ENCODE data around the gene PUM1. TPM values are rescaled to one million over a fixed set of nuclear protein-coding genes. Genes with fewer than 3 reads are reported as not detected.

The PUM1 gene
- total and polyA plus RNA-seq, 2 of the 8 experiments (the other 6 are each of a cell fraction or from before 2014, with no cell fraction given): 122 to 177 TPM

- H3K36me3 ChIP-seq (ENCODE audit: control insufficient read depth in 2 of 4, insufficient read depth in 4 of 4, low read length in 3 of 4): peaks cover 0 to 16% (median 0%) of the 10 kb centered on the region in 4 experiments; a peak in 2 of 8 replicates
- no peak overlapping the region for H2BK15ac ChIP-seq (ENCODE audit: low read length)
- no peak overlapping the region for H3K27ac ChIP-seq (ENCODE audit: low read depth, low read length)
- H4K8ac ChIP-seq (ENCODE audit: extremely low read depth, insufficient read depth, low read length): no peak overlapping the region
- H2AFZ ChIP-seq (ENCODE audit: low read length): no peak overlapping the region
- H2AK5ac ChIP-seq (ENCODE audit: low read depth, low read length): no peak overlapping the region
- no peaks in the 10 kb centered on the region; a peak in 2 of 7 replicates for H3K4me1 ChIP-seq (replicated peaks in 1 of 4; ENCODE audit: control insufficient read depth in 3 of 4, insufficient read depth in 4 of 4, low read length in 3 of 4)
- H4K20me1 ChIP-seq (replicated peaks in 1 of 2; ENCODE audit: control insufficient read depth in 1 of 2, insufficient read depth in 2 of 2, low read length in 2 of 2): peaks cover 14 to 25% of the 10 kb centered on the region in 2 experiments
- H3K18ac ChIP-seq (ENCODE audit: extremely low read depth, low read length): no peak overlapping the region
- H3K4me2 ChIP-seq (ENCODE audit: insufficient read depth in 1 of 2, low read depth in 2 of 2, low read length in 2 of 2): no peak overlapping the region
- H3K27me3 ChIP-seq (replicated peaks in 1 of 4; ENCODE audit: control insufficient read depth in 3 of 4, extremely low read depth in 1 of 4, insufficient read depth in 3 of 4, low read length in 3 of 4): no peaks in the 10 kb centered on the region
- H3K79me1 ChIP-seq (ENCODE audit: low read depth, low read length): peaks cover 5% of the 10 kb centered on the region
- H3K23me2 ChIP-seq (ENCODE audit: low read depth, low read length): no peaks in the 10 kb centered on the region
- no peak overlapping the region for H3K9ac ChIP-seq (replicated peaks in 1 of 4; ENCODE audit: extremely low read depth in 1 of 4, low read depth in 3 of 4, low read length in 3 of 4)
- no peak overlapping the region for H2BK120ac ChIP-seq (replicated peaks; ENCODE audit: low read depth, low read length)
- 91% methylated on average over 3 of the region's 3 CpGs; no CpG with 5 or more reads in 1 of the 2 experiments for WGBS, 2 experiments (ENCODE audit: extremely low coverage in 1 of 2, insufficient coverage in 1 of 2, insufficient read length in 1 of 2, insufficient replicate concordance in 2 of 2, low coverage in 1 of 2, low lambda C conversion rate in 2 of 2, missing lambda C conversion rate in 1 of 2)
- no peak overlapping the region for H3K4ac ChIP-seq (replicated peaks; ENCODE audit: insufficient read length, low read depth, low read length)
- no peaks in the 10 kb centered on the region for H3K9me3 ChIP-seq (ENCODE audit: insufficient read depth in 2 of 2, low read depth in 1 of 2, low read length in 1 of 2)
- H4K5ac ChIP-seq (ENCODE audit: insufficient read length, low read depth, low read length): no peak overlapping the region
- H3K4me3 ChIP-seq (ENCODE audit: extremely low read depth in 1 of 4, insufficient read depth in 2 of 4, low read depth in 3 of 4, low read length in 4 of 4): no peak overlapping the region
- H4K91ac ChIP-seq (replicated peaks; ENCODE audit: insufficient read length, low read length): no peak overlapping the region
- TF ChIP-seq MAX (IDR thresholded peaks at IDR 0.05): no peak
- TF ChIP-seq POLR2A (IDR thresholded peaks at IDR 0.05; ENCODE audit: control extremely low read depth in 1 of 2, low read depth in 2 of 2, low read length in 2 of 2): no peak
- no peak for TF ChIP-seq CREB1 (IDR thresholded peaks at IDR 0.05)
- TF ChIP-seq RXRA (IDR thresholded peaks at IDR 0.05; ENCODE audit: insufficient read depth, low read depth, low read length): no peak
- TF ChIP-seq, protein P1, sequence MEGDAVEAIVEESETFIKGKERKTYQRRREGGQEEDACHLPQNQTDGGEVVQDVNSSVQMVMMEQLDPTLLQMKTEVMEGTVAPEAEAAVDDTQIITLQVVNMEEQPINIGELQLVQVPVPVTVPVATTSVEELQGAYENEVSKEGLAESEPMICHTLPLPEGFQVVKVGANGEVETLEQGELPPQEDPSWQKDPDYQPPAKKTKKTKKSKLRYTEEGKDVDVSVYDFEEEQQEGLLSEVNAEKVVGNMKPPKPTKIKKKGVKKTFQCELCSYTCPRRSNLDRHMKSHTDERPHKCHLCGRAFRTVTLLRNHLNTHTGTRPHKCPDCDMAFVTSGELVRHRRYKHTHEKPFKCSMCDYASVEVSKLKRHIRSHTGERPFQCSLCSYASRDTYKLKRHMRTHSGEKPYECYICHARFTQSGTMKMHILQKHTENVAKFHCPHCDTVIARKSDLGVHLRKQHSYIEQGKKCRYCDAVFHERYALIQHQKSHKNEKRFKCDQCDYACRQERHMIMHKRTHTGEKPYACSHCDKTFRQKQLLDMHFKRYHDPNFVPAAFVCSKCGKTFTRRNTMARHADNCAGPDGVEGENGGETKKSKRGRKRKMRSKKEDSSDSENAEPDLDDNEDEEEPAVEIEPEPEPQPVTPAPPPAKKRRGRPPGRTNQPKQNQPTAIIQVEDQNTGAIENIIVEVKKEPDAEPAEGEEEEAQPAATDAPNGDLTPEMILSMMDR (IDR thresholded peaks at IDR 0.05; ENCODE audit: control extremely low read depth in 1 of 3, insufficient read depth in 1 of 3, low read depth in 1 of 3, low read length in 3 of 3): no peak
- TF ChIP-seq SRF (IDR thresholded peaks at IDR 0.05; ENCODE audit: low read depth, low read length): no peak
- TF ChIP-seq ASH2L (IDR thresholded peaks at IDR 0.05; ENCODE audit: low read length): no peak
- TF ChIP-seq SIN3A (conservative IDR thresholded peaks at IDR 0.05 in 1 of 2, IDR thresholded peaks at IDR 0.05 in 1 of 2; ENCODE audit: low read depth in 1 of 2, low read length in 2 of 2): no peak
- no peak for TF ChIP-seq SAP30 (IDR thresholded peaks at IDR 0.05; ENCODE audit: insufficient read depth, insufficient replicate concordance, low read length)
- no peak for TF ChIP-seq TBP (IDR thresholded peaks at IDR 0.05; ENCODE audit: low read depth, low read length)
- no peak for TF ChIP-seq RBBP5 (IDR thresholded peaks at IDR 0.05; ENCODE audit: borderline replicate concordance, low read depth, low read length)
- no peak for TF ChIP-seq YY1 (IDR thresholded peaks at IDR 0.05; ENCODE audit: low read depth, low read length)
- H3K56ac ChIP-seq (replicated peaks; ENCODE audit: insufficient read length, low read depth, low read length): no peak overlapping the region
- no peak overlapping the region for H2BK5ac ChIP-seq (ENCODE audit: low read depth, low read length)
- no peak overlapping the region for H3K23ac ChIP-seq (ENCODE audit: insufficient read length)
- no peak overlapping the region for H2BK12ac ChIP-seq (ENCODE audit: low read depth, low read length)
- H3K79me2 ChIP-seq (ENCODE audit: control insufficient read depth in 1 of 2, insufficient read depth in 2 of 2, low read length in 2 of 2): peaks cover 26 to 98% of the 10 kb centered on the region in 2 experiments
- POLR2A ChIA-PET (ENCODE audit: partially characterized antibody): no interaction called here
- FAIRE-seq: no peak
- DNase-seq (ENCODE audit: low read depth in 1 of 2, low spot score in 2 of 2): no peak
- H3K14ac ChIP-seq (ENCODE audit: insufficient read length): no peak overlapping the region
- no peak overlapping the region for H2BK20ac ChIP-seq (ENCODE audit: low read length)
- CTCF ChIA-PET (ENCODE audit: partially characterized antibody): no interaction called here
Measured at GRCh38 chr1:31019401-31019800, 46.1 kb downstream of the PUM1 start.

Measured in H1 (cell line).